Glutamatergic neuron (in vitro differentiated cells): ENCODE measurements around the gene RPS10. TPM values are rescaled to one million over a fixed set of nuclear protein-coding genes. Genes with fewer than 3 reads are reported as not detected.

ENCODE experiments used
- total RNA-seq: library from RNA; stranded (reverse); fragmentation: NEBNext Ultra II Directional; extraction: Animal tissue kit (Norgen Biotek cat#: 25700); gene quantifications from one replicate; pipeline ENCODE4 v1.2.1, GENCODE V29; 2021; ENCODE audit not compliant: unreplicated experiment

The RPS10 gene
- total RNA-seq, 1 donor from 2014 or later: 643 TPM

Other genes with a start within 250 kb of the RPS10 start
- gene HMGA1, start 189.2 kb downstream of the RPS10 start, total RNA-seq: 322 TPM
- 54.7 TPM for gene SMIM29, start 177.1 kb downstream of the RPS10 start, total RNA-seq
- gene NUDT3, start 33.4 kb downstream of the RPS10 start, total RNA-seq: 76.1 TPM
- gene PACSIN1, start 40.0 kb upstream of the RPS10 start, total RNA-seq: 0.47 TPM
- gene SPDEF, start 130.3 kb upstream of the RPS10 start, total RNA-seq: not detected